H1 (cell line): Measurements from ENCODE around the gene HM13. TPM values are rescaled to one million over a fixed set of nuclear protein-coding genes. Genes with fewer than 3 reads are reported as not detected.

Experiments used
- BCL11A ChIP-seq, 2 experiments: IDR thresholded peaks; one replicate each; pipeline ENCODE4 v1.6.1; 2011; ENCODE audit warnings: low read depth in 2 of 2, low read length in 2 of 2, mild to moderate bottlenecking in 2 of 2
- CHD2 ChIP-seq: IDR thresholded peaks from 2 replicates; pipeline ENCODE4 v1.6.1; 2012; ENCODE audit warnings: low read length, improper control_type of control experiment
- CTBP2 ChIP-seq: IDR thresholded peaks from 2 replicates; pipeline ENCODE4 v1.7.0; 2011; ENCODE audit warnings: borderline replicate concordance, mild to moderate bottlenecking, moderate library complexity, mixed read lengths, low read length; ENCODE audit not compliant: insufficient read depth, insufficient read length
- EP300 ChIP-seq, 2 experiments: IDR thresholded peaks; 1 replicate in 1 of 2; 2 replicates in 1 of 2; pipeline ENCODE4 v1.6.1; 2011 to 2012; ENCODE audit warnings: low read depth in 2 of 2, low read length in 2 of 2, mild to moderate bottlenecking in 2 of 2, borderline replicate concordance in 1 of 2, inconsistent platforms in 1 of 2, moderate library complexity in 1 of 2
- GABPA ChIP-seq: IDR thresholded peaks from 2 replicates; pipeline ENCODE4 v1.6.1; 2011; ENCODE audit warnings: mild to moderate bottlenecking, low read length, moderate library complexity, borderline replicate concordance; ENCODE audit not compliant: insufficient read depth
- HDAC2 ChIP-seq, 2 experiments: fragments of 300-600 bp in 1 of 2; sonication (generic) in 1 of 2; IDR thresholded peaks; 2 replicates each; pipeline ENCODE4 v1.6.1; 2011 to 2012; ENCODE audit warnings: low read depth in 2 of 2, low read length in 2 of 2, mild to moderate bottlenecking in 2 of 2, moderate library complexity in 2 of 2, borderline replicate concordance in 1 of 2, inconsistent platforms in 1 of 2
- HDAC6 ChIP-seq: IDR thresholded peaks from one replicate; pipeline ENCODE4 v1.7.1; 2012; ENCODE audit warnings: low read depth, mild to moderate bottlenecking, inconsistent platforms, low read length, moderate library complexity
- KDM1A ChIP-seq: fragments of 200-600, 300-600 bp; sonication (generic); IDR thresholded peaks from 2 replicates; pipeline ENCODE4 v1.7.1; 2016; ENCODE audit warnings: mild to moderate bottlenecking, low read length, borderline replicate concordance
- MAX ChIP-seq: IDR thresholded peaks from 2 replicates; pipeline ENCODE4 v1.6.1; 2012; ENCODE audit warnings: inconsistent platforms
- NRF1 ChIP-seq: IDR thresholded peaks from 2 replicates; pipeline ENCODE4 v1.6.1; 2011; ENCODE audit warnings: mild to moderate bottlenecking, low read depth, low read length, improper control_type of control experiment
- PHF8 ChIP-seq: fragments of 200-600 bp; sonication (generic); conservative IDR thresholded peaks from 2 replicates; pipeline ENCODE4 v1.7.1; 2012; ENCODE audit warnings: low read depth, mild to moderate bottlenecking, inconsistent platforms, low read length, moderate library complexity
- POLR2A ChIP-seq, 2 experiments: IDR thresholded peaks; 1 replicate in 1 of 2; 2 replicates in 1 of 2; pipeline ENCODE4 v1.6.1; 2011; ENCODE audit warnings: low read depth in 2 of 2, low read length in 2 of 2, mild to moderate bottlenecking in 2 of 2; ENCODE audit errors: control extremely low read depth in 1 of 2
- RAD21 ChIP-seq, 2 experiments: IDR thresholded peaks in 1 of 2; conservative IDR thresholded peaks in 1 of 2; 2 replicates each; pipeline ENCODE4 v1.6.1; 2011; ENCODE audit warnings: low read depth in 2 of 2, low read length in 2 of 2, improper control_type of control experiment in 1 of 2, inconsistent platforms in 1 of 2, mild to moderate bottlenecking in 1 of 2, moderate library complexity in 1 of 2
- RBBP5 ChIP-seq: IDR thresholded peaks from 2 replicates; pipeline ENCODE4 v1.7.1; 2012; ENCODE audit warnings: low read depth, mild to moderate bottlenecking, inconsistent platforms, low read length, moderate library complexity, borderline replicate concordance
- RNF2 ChIP-seq: fragments of 200-900, 300-1000 bp; sonication (generic); IDR thresholded peaks from 2 replicates; pipeline ENCODE4 v1.7.1; 2016; ENCODE audit warnings: borderline replicate concordance, low read depth, mild to moderate bottlenecking, antibody characterized with exemption, low read length; ENCODE audit not compliant: poor library complexity, severe bottlenecking; ENCODE audit errors: missing control alignments
- SIRT6 ChIP-seq: IDR thresholded peaks from one replicate; pipeline ENCODE4 v1.7.1; 2012; ENCODE audit warnings: low read length, inconsistent platforms
- SIX5 ChIP-seq: IDR thresholded peaks from 2 replicates; pipeline ENCODE4 v1.6.1; 2011; ENCODE audit warnings: mild to moderate bottlenecking, low read depth, low read length
- SP2 ChIP-seq: IDR thresholded peaks from 2 replicates; pipeline ENCODE4 v1.6.1; 2012; ENCODE audit warnings: mild to moderate bottlenecking, low read length, inconsistent platforms
- TBP ChIP-seq: IDR thresholded peaks from 2 replicates; pipeline ENCODE4 v1.6.1; 2011; ENCODE audit warnings: low read depth, low read length, improper control_type of control experiment
- TCF12 ChIP-seq: IDR thresholded peaks from 2 replicates; pipeline ENCODE4 v1.6.1; 2011; ENCODE audit warnings: low read depth, mild to moderate bottlenecking, low read length
- YY1 ChIP-seq: IDR thresholded peaks from 2 replicates; pipeline ENCODE4 v1.6.1; 2011; ENCODE audit warnings: low read depth, mild to moderate bottlenecking, low read length
- ZNF274 ChIP-seq: IDR thresholded peaks from 2 replicates; pipeline ENCODE4 v1.7.0; 2012; ENCODE audit warnings: low read length, borderline replicate concordance; ENCODE audit errors: extremely low read depth
- polyA plus RNA-seq, 7 experiments: library from polyadenylated mRNA; depleted of rRNA in 3 of 7; stranded (reverse) in 5 of 7; unstranded in 2 of 7; fragments of >200 nt in 5 of 7; fragments of 200-250 nt in 2 of 7; gene quantifications; 1 replicate in 5 of 7; 2 replicates in 1 of 7; 4 replicates in 1 of 7; pipeline versions ENCODE4 v1.2.1 to v1.2.3, GENCODE V29; 2011 to 2013; ENCODE audit warnings: missing spikeins in 2 of 7, mixed read lengths in 2 of 7
- total RNA-seq: library from RNA; stranded (reverse); fragmentation: NEBNext Ultra II Directional; extraction: Animal tissue kit (Norgen Biotek cat#: 25700); gene quantifications from 2 replicates; pipeline ENCODE4 v1.2.1, GENCODE V29; 2021

HM13 gene
- total and polyA plus RNA-seq, 2 of the 8 experiments (the other 6 are each of a cell fraction or from before 2014, with no cell fraction given): 118 to 183 TPM

- peak; percentile 99 for TF ChIP-seq PHF8
- TF ChIP-seq SIRT6: no peak
- no peak; the same call in 1 of the 2 replicates for TF ChIP-seq CHD2
- no peak for TF ChIP-seq BCL11A (IDR thresholded peaks at IDR 0.05; ENCODE audit: low read depth in 2 of 2, low read length in 2 of 2)
- no peak; the same call in 1 of the 2 replicates for TF ChIP-seq TCF12
- TF ChIP-seq ZNF274: no peak
- peak; percentile 23 to 71; a peak in 1 of 3 replicates for TF ChIP-seq EP300 (IDR thresholded peaks at IDR 0.05; ENCODE audit: borderline replicate concordance in 1 of 2, low read depth in 2 of 2, low read length in 2 of 2)
- no peak for TF ChIP-seq CTBP2
- TF ChIP-seq RNF2: no peak
- peak in 1 of 2 experiments; percentile 89; a peak in 1 of 4 replicates for TF ChIP-seq HDAC2 (IDR thresholded peaks at IDR 0.05; ENCODE audit: borderline replicate concordance in 1 of 2, low read depth in 2 of 2, low read length in 2 of 2)
- TF ChIP-seq YY1: peak; percentile 63; the same call in 1 of the 2 replicates
- TF ChIP-seq RAD21 (IDR thresholded peaks at IDR 0.05 in 1 of 2, conservative IDR thresholded peaks at IDR 0.05 in 1 of 2; ENCODE audit: low read depth in 2 of 2, low read length in 2 of 2): peak; percentile 2 to 20; a peak in 1 of 4 replicates
- peak; percentile 93 for TF ChIP-seq MAX
- no peak for TF ChIP-seq HDAC6
- TF ChIP-seq TBP: peak; percentile 89
- peak; percentile 63 for TF ChIP-seq NRF1
- TF ChIP-seq RBBP5: peak; percentile 98
- peak; percentile 90 to 99 for TF ChIP-seq POLR2A (IDR thresholded peaks at IDR 0.05; ENCODE audit: control extremely low read depth in 1 of 2, low read depth in 2 of 2, low read length in 2 of 2)
- no peak for TF ChIP-seq KDM1A
- no peak for TF ChIP-seq SIX5
- TF ChIP-seq GABPA: peak; percentile 91
- TF ChIP-seq SP2: no peak
These were observed at the start of gene HM13 (continued) for GRCh38 chr20:31514154-31515071.
